ENCODE results near the gene PKP1.

PKP1 gene

DNA sequence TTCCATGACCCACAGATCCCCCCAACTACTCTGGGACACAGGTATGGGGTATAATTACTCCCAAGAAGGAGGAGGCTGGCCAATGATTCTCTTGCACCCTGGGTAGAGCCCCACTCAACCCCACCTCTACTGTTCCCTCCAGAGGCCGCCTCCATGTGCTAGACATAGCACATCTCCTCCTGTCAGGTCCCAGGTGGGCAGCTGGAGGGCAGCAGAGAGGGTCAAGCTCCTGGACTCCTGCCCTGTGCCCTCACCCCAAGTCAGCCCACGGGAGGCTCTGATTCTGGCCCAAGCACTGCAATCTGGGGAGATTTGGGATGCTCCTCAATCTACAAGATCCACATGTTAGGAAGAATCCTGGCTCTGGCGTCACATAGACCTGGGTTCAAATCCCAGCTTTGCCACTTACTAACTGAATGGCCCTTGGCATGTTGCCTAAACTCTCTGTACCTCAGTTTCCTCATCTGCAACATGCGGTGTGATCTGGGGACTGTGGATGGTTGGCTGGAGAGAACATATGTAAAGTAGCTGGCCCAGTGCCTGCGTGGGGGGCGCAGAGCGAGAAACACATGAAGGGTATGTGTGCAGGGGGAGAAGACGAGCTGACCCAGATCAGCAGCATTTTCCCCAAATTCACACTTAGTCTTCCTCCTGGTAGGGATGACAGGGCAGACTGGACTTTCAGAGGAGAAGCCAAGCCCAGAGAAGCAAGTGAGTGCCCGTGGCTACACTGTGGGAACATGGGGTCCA, 71.0 kb downstream of the PKP1 start:
- no peak for DNase-seq (ENCODE audit: low spot score)

DNA sequence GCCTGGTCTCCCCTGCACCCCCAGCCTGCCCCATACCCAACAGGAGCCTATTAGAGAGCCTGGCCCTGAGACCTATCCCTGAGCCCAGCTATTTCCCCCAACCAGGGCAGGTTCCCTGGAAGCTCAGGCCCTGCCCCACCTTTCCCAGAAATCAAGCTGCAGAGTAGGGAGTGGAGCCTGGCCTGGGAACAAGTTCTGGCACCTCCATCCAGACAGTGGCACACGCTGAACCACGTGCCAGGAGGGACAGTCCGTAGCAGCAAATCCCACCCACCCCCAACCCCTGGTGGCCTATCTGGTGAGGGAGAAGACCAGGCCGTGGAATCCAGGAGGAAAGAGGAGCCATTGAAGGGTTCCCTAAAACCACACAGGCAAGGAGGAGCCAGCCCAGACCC, 71.6 kb downstream of the PKP1 start:
- no peak for DNase-seq (ENCODE audit: low spot score)

DNA sequence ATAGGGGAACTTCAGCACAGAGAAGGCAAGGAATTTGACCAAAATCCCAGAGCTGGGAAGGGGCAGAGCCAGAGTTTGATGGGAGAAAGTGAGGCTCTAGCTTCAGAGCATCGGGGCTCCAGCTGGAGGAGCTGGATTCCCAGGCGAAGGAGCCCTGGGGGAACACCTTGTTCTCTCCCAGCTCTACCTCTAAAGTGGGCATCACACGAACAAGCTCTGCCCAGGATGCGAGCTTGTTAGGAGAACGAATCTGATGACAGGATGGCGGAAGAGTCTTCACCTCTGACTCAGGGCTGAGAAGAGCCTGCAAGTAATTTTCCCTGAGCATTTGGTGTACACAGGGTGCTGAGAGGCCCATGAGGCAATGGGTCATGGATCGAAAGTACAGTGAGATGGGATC, 72.2 kb downstream of the PKP1 start:
- no peak for DNase-seq (ENCODE audit: low spot score)

DNA sequence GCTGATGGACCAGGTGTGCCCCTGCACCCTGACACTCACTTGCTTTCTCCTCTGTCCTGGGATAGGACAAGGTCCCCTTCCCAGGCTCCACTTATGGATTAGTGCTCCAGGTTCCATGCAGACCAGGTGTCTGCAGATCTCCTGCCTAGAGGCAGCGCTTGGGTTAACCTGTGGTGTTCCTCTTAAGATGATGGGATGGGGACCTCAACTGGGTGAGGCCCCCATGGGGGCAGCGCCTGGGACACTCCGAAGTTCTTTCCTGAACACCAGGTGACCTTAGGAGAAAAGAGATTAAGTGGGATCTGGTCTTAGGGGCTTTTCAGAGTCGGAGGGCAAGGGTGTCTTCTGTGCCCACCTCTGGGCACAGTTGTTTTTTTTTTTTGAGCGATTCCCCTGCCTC, 72.9 kb downstream of the PKP1 start:
- DNase-seq (ENCODE audit: low spot score), result no peak

DNA sequence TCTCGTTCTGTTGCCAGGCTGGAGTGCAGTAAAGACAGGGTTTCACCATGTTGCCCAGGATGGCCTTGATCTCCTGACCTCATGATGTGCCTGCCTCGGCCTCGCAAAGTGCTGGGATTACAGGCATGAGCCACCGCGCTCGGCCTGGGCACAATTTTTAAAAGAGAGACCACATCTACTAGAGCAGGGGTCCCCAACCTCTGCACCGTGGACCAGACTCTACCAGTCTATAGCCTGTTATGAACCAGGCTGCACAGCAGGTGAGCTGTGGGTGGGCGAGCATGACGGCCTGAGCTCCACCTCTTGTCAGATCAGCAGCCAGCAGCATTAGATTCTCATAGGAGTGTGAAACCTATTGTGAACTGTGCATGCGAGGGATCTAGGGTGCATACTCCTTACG, 73.4 kb downstream of the PKP1 start:
- no peak for DNase-seq (ENCODE audit: low spot score)

DNA sequence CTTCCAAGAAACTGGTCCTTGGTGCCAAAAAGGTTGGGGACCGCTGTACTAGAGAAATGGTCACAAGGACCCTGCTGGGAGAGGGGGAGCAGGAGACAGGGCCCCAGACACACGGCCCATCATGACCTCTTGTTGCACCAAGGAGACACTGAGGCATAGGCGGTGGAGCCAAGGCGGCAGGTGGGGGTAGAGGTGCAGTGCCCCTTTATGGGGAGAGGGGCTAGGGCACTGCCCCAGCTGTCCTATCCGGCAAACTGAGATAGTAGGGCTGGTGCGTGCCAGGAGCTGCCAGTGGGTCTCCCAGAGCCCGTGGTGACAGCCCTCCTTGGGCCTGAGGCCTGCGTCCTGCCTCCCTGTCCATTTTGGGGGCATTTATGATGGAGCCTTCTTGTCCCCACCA, 73.9 kb downstream of the PKP1 start:
- DNase-seq (ENCODE audit: low spot score), result no peak

DNA sequence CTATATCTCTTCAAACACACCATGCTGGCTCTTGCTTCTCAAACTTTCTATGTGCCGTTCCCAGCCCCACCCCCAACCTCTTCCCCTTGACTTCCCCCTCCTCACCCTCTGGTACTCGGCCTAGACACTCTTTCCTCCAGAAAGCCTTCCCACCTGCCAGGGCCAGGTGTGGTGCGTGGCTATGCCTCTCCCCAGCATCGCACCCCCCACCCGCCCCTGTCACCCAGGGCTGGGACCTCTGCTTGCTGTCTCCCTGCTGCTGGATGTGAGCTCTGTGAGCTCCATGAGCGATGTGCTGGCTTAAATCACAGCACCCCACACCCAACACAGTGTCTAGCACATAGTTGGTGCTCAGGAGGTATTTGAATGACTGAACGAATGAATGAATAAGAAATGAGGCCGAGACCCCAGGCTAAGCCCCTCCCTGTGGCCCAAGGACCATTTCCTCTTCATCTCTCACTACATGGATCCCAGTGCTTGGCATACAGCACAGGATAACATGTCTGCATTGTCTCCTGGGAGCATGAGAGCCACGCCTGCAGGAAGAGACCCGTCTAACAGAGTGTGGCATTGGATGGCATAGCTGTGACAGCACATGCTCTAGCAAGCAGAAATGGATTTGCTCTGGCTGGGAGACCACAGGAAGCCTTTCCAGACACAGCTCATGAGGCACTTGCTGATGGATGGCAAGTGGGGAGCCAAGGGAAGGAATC, 74.5 kb downstream of the PKP1 start:
- DNase-seq (ENCODE audit: low spot score), result no peak

DNA sequence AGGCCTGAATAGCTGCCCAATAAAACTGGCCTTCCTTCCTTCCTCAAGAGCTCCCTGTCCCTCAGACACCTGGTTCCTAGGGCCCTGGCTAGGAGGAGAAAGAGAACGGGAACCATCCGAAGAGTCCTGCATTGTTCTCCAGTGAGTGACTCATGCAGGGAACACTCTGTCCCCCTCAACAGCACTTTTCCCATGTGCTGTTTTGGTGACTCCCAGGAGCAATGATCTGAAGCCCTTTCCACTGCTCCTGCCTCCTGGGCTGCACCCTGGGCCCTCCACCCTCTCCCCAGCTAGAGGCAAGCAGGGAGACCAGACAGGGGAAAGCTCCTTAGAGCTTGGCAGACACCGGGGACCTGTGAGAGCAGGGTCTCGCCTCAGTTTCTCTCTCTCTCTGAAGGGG, 75.3 kb downstream of the PKP1 start:
- no peak for DNase-seq (ENCODE audit: low spot score)

DNA sequence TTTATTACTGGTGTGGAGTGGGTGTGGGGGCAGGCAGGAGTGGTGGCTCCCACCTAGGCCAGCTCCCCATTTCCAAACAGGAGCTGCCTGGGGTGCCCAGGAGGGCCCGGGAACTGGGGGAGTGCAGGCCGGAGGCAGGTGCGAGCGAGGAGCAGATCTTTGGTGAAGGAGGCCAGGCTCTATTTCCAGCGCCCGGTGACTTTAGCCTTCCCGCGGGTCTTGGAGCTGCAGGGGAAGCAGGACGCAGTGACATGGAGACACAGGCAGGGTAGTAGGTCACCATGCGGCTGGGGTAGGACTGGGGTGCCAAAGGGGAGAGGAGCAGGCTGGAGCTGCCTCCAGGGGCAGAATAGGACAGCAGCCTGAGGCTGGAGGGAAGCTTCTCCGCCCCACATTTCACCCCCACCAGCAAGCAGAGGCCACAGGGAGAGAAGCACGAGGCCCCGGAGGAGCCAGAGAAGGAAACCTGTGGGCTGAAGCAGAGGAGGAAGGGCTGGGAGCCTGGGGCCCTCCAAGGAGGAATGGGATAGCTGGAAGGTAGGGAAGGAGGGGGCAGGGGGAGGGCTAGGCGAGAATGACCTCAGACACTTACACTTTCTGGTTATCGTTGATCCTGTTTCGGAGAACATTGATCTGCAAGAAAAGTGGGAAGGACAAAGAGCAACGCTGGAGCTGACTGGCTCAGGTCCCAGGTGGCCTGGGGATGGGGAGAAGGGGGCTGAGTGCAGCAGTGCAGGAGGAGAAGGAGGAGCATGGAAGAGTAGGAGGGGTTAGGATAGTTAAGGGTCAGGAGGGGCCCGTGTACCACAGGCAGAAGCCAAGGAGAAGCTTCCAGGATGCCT, 75.9 kb downstream of the PKP1 start:
- DNase-seq (ENCODE audit: low spot score), result no peak

DNA sequence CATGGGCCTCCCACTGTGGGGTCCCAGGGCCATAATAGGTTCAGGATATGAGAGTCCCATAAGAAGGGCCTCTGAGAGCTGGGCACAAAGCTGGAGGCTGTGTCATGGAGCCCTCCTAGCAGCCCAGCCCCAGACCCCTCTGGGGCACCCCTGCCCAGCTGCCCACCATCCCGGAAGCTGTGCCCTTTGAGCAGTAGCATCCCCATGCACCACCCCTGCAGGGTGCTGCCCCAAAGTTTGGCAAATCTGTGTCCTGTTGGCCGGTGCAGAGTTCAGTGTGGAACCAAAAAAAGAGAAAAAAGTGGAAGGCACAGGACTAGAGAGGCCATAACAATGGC, 76.5 kb downstream of the PKP1 start:
- no peak for DNase-seq (ENCODE audit: low spot score)

DNA sequence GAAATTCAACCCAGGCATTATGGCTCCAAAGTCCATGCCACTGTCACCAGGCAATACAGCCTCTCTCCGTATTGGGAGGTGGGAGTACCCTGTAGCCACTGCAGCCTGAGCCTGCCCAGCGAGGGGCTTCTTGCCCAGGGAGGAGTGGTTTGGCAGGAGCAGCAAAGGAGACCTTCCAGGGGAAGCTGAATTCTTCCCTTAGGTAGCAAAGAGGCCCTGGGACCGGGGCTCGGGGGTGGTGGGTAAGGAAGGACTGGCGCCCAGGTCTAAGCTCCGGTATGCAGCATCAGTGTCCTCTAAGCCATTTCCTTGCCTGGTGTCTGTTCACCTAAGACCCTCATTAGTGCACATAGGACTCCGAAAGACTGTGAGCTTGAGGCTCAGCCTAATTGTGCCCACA, 77.2 kb downstream of the PKP1 start:
- no peak for DNase-seq (ENCODE audit: low spot score)

DNA sequence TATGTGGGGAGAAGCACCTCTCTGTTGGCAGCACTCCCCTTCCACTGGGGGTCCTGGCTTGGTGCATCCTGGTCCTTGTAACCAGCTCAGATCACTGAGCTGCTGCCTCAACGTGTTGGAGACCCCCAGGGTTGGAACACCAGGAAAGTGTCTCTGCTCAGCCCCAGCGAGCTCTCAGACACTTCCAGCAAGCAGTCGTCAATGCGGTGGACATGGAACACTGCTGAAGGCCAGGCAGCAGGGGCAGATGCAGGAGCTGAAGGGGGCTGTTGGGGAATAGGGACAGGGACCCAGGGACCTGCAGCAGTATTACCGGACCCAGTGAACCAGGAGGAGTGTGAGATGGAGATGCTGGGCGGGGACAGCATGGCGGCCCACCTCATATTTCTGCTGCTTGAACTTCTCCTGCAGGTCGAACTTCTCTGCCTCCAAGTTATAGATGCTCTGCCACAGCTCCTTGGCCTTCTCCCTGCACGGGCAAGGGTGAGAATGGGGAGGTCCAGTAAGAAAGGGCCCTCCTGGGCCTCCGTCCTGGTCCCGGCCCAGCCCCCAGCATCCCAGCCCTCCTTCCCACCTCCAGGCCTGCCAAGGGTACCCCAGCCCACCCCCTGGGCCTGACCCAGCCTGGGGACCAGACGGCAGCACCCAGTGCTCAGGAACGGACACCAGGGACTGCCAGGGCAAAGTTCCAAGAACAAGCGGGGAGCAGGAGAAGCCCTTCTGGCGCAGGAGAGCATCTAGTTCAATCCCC, 77.8 kb downstream of the PKP1 start:
- DNase-seq (ENCODE audit: low spot score), result no peak

DNA sequence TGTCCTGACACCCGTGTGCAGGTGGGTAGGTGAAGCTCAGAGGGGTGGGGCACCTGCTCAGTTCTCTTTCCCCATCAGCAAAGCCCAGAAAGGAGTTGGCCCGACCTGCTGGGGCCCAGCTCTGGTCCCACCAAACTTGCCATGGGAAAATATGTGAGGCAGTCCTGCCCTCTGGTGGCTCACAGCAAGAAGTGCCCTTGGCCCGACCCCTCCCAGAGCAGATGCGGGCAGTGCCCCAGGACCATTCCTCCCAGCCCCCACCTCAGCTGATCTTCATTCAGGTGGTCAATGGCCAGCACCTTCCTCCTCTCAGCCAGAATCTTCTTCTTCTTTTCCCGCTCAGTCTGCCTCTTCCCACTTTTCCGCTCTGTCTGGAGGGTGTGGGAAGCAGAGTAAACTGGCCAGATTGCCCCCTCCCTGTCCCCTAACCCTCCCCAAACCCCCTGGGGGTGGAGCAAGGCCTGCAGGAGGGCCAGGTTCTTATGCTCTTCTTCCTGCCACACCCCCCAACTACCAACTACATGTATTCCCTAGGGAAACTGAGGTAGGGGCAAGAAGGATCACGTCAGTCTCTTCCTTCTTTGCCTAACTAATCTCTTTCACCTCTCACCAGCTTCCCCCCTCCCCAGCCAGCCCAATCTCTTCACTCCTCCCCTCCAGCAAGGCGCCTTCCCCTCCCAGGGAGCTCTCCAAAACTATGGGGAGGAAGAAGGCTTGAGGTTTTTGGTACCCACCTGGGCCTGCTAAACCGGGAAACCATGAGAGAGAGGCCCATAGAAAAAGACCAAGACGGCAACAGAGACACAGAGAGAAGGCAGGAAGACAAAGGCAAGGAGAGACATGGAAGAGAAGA, 78.6 kb downstream of the PKP1 start:
- no peak for DNase-seq (ENCODE audit: low spot score)

DNA sequence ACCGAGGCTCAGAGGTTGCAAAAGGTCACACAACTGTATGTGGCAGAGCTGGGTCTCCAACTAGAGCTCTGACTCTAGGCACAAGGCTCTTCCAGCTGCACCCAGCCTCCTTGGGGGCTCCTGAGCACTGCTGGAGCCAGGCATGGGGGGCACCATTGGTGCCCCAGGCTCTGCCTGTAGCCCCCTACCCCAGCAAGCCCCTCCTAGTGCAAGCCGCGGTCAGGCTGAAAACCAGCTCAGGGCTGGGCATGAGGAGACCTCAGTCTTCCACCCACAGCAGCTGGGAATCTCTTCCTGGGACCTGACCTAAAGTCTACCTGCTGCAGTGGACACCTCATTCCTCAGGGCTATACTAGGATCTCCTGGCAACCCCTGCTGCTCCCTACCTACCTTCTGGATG, 79.6 kb downstream of the PKP1 start:
- DNase-seq (ENCODE audit: low spot score), result no peak

DNA sequence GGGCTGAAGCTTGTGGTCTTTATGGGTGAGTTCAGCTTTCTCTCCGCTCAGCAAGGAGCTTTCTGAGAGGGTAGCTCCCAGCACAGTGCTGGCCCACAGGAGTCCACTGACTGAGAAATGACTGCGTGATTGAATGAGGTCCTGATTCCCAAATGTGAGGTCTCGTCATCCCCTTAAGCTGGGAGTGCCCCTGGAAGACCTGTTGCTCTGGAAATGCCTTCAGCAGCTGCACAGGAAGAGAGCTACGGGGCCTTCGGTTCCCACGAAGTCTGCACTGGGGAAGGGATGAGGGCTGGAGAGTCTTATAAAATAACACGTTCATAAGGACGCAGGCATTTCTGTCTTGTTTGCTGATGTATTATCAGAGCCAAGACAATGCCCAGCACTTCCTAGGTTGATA, 80.2 kb downstream of the PKP1 start:
- DNase-seq (ENCODE audit: low spot score), result no peak

DNA sequence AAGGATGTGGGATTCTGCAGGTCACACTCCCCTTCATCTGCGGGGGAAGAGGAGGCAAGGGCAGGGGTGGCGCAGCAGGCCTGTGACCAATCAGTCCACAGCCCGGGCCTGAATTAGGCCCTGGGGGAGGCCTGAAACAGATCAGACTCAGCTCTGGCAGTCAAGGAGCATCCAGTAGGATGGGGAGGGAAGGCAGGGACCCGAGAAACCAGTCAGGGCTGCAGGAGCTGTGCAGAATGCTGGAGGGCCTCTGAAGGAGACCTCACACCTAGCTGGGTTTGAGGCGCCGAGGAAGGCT, 81.5 kb downstream of the PKP1 start:
- no peak for DNase-seq (ENCODE audit: low spot score)

DNA sequence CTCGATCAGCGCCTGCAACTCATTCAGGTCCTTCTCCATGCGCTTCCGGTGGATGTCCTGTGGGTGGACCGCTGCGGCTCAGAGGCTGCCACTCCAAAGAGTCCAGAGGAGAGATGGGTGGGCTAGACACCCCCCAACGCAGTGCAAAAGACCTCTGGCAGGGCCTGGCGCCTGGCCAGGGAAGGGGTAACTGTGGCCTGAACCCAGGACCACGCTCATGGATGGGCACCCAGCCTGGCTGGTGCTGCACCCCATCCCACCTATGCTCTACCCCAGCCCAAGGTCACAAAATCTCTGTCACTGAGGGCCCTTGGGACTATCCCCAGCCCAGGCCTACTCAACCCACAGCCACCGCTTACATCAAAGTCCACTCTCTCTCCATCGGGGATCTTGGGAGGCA, 81.9 kb downstream of the PKP1 start:
- DNase-seq (ENCODE audit: low spot score), result no peak

DNA sequence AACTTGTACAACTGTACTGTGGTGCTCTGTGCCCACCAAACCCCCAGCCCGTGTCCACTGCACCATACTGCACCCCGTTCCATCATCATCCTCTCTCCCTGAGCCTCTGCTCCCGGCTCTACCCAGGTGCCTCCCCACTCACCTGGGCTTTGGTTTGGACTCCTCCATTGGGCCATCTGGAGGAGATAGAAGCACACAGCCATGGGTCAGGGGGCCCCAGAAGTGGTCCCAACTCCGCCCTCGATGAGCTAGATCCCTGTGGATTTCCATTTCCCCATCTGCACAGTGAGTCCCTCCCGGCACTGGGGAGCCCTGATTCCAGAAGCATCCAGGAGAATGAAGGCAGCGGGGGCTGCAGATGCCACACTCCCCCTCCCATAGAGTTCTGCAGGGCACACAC, 83.4 kb downstream of the PKP1 start:
- no peak for DNase-seq (ENCODE audit: low spot score)

DNA sequence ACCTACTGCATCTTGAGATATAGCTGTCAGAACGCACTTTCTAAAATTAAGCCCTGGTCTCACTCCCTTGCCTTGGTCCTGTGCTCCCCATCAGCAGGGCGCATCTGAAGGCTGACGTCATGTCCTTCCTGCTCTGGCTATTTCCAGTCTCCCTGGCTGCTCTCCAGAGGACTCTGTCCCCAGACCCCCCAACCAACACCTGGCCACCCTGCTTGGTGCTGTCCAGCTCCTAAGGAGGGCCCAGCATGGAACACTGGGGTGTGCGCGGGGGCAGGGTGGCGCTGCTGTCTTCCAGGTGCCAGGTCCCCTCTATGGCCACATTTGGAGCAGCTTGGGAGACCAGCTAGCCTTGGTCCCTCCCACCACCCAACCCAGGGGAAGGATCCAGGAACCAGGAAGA, 85.9 kb downstream of the PKP1 start:
- DNase-seq (ENCODE audit: low spot score), result no peak

DNA sequence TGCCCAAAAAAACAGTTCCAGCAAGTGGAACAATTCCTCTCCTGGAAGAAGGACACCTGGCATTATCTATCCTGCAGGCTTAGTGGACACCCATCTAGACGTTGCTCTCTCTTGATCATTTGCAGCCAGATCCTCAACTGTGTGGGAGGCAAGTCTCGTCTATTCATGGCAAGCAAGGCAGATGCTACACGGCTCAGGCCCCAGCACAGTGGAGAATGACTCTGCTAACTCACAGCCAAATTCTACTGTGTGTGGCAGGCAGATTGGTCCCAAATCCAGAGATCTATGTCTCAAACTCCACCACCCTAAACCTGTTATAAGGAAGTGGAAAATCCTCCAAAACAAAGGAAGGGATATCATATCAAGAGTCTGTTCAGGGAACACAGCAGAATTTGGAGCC, 87.2 kb downstream of the PKP1 start:
- no peak for DNase-seq (ENCODE audit: low spot score)

DNA sequence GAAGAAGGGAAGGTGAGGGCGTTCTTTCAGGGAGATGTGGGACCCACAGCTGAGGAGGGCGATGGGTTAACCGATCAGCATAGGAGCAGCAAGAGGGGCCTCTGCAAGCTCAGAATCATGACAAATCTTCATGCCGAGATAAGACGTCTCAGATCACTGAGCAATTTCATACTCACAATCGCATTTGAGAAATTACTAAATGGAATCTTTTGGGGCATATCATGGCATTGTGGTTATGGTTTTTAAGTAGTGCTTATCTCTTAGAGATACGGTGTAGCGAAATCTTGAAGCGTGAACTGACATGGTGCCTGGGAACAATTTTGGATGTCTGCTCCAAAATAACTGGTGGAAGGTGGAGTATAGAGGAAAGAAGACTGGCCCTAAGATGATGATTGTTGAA, 88.0 kb downstream of the PKP1 start:
- no peak for DNase-seq (ENCODE audit: low spot score)

DNA sequence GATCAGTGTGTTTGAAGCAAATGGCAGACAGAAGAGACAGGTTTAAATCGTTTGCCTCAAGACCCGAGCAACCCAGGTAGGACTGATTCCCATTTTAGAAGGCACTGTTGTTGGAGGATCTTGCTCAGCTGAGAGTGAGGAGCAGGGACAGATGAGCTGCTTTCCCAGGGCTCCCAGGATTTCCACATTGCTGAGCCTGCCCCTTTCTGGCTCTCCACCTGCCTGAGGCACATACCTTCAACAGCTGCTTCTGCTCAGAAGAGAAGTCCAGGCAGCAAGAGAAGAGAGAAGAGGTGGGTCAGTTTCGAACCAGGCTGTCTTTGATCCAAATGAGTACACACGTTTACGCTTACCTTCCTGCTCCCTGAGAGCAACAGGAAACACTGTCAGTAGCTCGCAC, 88.5 kb downstream of the PKP1 start:
- DNase-seq (ENCODE audit: low spot score), result no peak

Measured in globus pallidus (tissue), 1 donor.